ENCODE data around the gene NRL. TPM values are rescaled to one million over a fixed set of nuclear protein-coding genes. Genes with fewer than 3 reads are reported as not detected.

The NRL gene
- total and polyA plus RNA-seq, 9 of the 15 experiments (the other 6 are each of a cell fraction or from before 2014, with no cell fraction given) = 0.07 to 2.7 (median 1.4) TPM; not detected in 1

DNA sequence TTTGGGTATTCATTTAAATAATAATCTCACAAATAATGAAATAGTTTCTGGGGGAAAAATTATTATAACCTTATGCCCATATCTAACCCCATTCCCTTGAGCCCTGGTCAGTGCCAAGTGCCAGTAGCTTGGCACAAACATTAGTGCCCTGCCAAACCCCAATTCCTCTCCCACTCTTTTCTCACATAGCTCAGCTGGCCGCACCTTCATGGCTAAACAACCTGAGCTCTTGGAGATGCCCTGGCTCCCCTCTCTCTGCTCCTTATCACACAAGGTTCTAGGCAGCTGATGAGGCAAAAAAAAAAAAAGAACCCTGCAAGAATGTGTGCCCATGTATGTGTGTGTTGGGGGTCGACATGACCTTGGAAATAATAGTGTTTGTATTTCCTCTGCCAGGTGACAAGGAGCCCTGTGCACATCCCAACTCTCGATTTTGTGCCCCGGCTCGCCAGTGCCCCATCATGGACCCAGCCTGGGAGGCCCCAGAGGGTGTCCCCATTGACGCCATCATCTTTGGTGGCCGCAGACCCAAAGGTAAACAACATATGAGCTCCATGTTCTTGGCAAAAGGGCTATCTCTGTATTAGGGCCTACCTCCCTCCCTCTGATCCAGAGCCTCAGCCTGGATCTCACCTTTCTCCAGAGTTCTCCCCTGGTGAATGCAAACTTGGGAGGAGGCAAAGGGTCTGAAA is 12.2 kb downstream of the NRL start (continued):
- TF ChIP-seq, protein P1, sequence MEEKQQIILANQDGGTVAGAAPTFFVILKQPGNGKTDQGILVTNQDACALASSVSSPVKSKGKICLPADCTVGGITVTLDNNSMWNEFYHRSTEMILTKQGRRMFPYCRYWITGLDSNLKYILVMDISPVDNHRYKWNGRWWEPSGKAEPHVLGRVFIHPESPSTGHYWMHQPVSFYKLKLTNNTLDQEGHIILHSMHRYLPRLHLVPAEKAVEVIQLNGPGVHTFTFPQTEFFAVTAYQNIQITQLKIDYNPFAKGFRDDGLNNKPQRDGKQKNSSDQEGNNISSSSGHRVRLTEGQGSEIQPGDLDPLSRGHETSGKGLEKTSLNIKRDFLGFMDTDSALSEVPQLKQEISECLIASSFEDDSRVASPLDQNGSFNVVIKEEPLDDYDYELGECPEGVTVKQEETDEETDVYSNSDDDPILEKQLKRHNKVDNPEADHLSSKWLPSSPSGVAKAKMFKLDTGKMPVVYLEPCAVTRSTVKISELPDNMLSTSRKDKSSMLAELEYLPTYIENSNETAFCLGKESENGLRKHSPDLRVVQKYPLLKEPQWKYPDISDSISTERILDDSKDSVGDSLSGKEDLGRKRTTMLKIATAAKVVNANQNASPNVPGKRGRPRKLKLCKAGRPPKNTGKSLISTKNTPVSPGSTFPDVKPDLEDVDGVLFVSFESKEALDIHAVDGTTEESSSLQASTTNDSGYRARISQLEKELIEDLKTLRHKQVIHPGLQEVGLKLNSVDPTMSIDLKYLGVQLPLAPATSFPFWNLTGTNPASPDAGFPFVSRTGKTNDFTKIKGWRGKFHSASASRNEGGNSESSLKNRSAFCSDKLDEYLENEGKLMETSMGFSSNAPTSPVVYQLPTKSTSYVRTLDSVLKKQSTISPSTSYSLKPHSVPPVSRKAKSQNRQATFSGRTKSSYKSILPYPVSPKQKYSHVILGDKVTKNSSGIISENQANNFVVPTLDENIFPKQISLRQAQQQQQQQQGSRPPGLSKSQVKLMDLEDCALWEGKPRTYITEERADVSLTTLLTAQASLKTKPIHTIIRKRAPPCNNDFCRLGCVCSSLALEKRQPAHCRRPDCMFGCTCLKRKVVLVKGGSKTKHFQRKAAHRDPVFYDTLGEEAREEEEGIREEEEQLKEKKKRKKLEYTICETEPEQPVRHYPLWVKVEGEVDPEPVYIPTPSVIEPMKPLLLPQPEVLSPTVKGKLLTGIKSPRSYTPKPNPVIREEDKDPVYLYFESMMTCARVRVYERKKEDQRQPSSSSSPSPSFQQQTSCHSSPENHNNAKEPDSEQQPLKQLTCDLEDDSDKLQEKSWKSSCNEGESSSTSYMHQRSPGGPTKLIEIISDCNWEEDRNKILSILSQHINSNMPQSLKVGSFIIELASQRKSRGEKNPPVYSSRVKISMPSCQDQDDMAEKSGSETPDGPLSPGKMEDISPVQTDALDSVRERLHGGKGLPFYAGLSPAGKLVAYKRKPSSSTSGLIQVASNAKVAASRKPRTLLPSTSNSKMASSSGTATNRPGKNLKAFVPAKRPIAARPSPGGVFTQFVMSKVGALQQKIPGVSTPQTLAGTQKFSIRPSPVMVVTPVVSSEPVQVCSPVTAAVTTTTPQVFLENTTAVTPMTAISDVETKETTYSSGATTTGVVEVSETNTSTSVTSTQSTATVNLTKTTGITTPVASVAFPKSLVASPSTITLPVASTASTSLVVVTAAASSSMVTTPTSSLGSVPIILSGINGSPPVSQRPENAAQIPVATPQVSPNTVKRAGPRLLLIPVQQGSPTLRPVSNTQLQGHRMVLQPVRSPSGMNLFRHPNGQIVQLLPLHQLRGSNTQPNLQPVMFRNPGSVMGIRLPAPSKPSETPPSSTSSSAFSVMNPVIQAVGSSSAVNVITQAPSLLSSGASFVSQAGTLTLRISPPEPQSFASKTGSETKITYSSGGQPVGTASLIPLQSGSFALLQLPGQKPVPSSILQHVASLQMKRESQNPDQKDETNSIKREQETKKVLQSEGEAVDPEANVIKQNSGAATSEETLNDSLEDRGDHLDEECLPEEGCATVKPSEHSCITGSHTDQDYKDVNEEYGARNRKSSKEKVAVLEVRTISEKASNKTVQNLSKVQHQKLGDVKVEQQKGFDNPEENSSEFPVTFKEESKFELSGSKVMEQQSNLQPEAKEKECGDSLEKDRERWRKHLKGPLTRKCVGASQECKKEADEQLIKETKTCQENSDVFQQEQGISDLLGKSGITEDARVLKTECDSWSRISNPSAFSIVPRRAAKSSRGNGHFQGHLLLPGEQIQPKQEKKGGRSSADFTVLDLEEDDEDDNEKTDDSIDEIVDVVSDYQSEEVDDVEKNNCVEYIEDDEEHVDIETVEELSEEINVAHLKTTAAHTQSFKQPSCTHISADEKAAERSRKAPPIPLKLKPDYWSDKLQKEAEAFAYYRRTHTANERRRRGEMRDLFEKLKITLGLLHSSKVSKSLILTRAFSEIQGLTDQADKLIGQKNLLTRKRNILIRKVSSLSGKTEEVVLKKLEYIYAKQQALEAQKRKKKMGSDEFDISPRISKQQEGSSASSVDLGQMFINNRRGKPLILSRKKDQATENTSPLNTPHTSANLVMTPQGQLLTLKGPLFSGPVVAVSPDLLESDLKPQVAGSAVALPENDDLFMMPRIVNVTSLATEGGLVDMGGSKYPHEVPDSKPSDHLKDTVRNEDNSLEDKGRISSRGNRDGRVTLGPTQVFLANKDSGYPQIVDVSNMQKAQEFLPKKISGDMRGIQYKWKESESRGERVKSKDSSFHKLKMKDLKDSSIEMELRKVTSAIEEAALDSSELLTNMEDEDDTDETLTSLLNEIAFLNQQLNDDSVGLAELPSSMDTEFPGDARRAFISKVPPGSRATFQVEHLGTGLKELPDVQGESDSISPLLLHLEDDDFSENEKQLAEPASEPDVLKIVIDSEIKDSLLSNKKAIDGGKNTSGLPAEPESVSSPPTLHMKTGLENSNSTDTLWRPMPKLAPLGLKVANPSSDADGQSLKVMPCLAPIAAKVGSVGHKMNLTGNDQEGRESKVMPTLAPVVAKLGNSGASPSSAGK (IDR thresholded peaks at IDR 0.05) = no peak
- TF ChIP-seq ZC3H8 (IDR thresholded peaks at IDR 0.05) = no peak
- no peak for TF ChIP-seq ZNF766 (CRISPR knock-in tag; conservative IDR thresholded peaks at IDR 0.05)
- TF ChIP-seq ZNF436 (CRISPR knock-in tag; IDR thresholded peaks at IDR 0.05) = no peak
- TF ChIP-seq KDM4B (IDR thresholded peaks at IDR 0.05; ENCODE audit: borderline replicate concordance in 2 of 2, low read depth in 1 of 2) = no peak
